SK-N-SH (cell line): Measurements from ENCODE around the gene PIERCE2. TPM values are rescaled to one million over a fixed set of nuclear protein-coding genes. Genes with fewer than 3 reads are reported as not detected.

ENCODE experiments used
- CTCF ChIA-PET: fragments of 300-600, 350-600 bp; formaldehyde crosslinking; extraction: SDS; loops from one replicate; lab custom pipeline; 2021; lab: Yijun Ruan, JAX
- POLR2A ChIA-PET: fragments of 350-600 bp; sonication (Branson Sonifier 250); formaldehyde crosslinking; extraction: SDS; loops from one replicate; lab custom pipeline; 2020; ENCODE audit warnings: antibody characterized with exemption, inconsistent platforms; lab: Yijun Ruan, JAX
- DNase-seq: peaks from one replicate; pipeline ENCODE4 v3.0.0; 2012
- H2AFZ ChIP-seq: fragments of 200-600 bp; sonication (generic); 2 replicates; pipeline ENCODE4 v1.8.1; 2016; ENCODE audit warnings: antibody characterized with exemption, mild to moderate bottlenecking, low read depth
- H3F3A ChIP-seq: fragments of 200-600 bp; sonication (generic); replicated peaks from 2 replicates; pipeline ENCODE3; 2016; ENCODE audit warnings: antibody characterized with exemption, mild to moderate bottlenecking; ENCODE audit not compliant: insufficient read depth
- H3K27ac ChIP-seq, 2 experiments: fragments of 200-500 bp in 1 of 2; fragments of 200-600 bp in 1 of 2; sonication (Bioruptor generic) in 1 of 2; sonication (generic), shearing (Covaris generic) in 1 of 2; 2 replicates each; pipeline versions ENCODE4 v1.5.1 to v1.6.1; 2014 to 2016; ENCODE audit warnings: low read depth in 2 of 2, inconsistent platforms in 1 of 2, low read length in 1 of 2, mild to moderate bottlenecking in 1 of 2, mixed read lengths in 1 of 2
- H3K27me3 ChIP-seq: fragments of 200-600 bp; sonication (generic), shearing (Covaris generic); 2 replicates; pipeline ENCODE4 v1.6.1; 2016; ENCODE audit warnings: mixed run types; ENCODE audit not compliant: insufficient read depth
- H3K36me3 ChIP-seq, 2 experiments: fragments of 200-500 bp in 1 of 2; fragments of 200-600 bp in 1 of 2; sonication (Bioruptor generic) in 1 of 2; sonication (generic) in 1 of 2; replicated peaks in 1 of 2; 2 replicates each; pipeline versions ENCODE3 to v1.5.1; 2014 to 2016; ENCODE audit warnings: low read length in 1 of 2, mild to moderate bottlenecking in 1 of 2; ENCODE audit not compliant: insufficient read depth in 2 of 2, control insufficient read depth in 1 of 2
- H3K4me1 ChIP-seq, 2 experiments: fragments of 200-500 bp in 1 of 2; fragments of 200-600 bp in 1 of 2; sonication (Bioruptor generic) in 1 of 2; sonication (generic), shearing (Covaris generic) in 1 of 2; 2 replicates each; pipeline versions ENCODE4 v1.5.1 to v1.6.1; 2014 to 2016; ENCODE audit warnings: low read depth in 1 of 2, low read length in 1 of 2, mixed run types in 1 of 2; ENCODE audit not compliant: insufficient read depth in 2 of 2, control insufficient read depth in 1 of 2
- H3K4me2 ChIP-seq: fragments of 200-600 bp; sonication (generic), shearing (Covaris generic); 2 replicates; pipeline ENCODE4 v1.6.1; 2017; ENCODE audit warnings: mixed run types
- H3K4me3 ChIP-seq, 2 experiments: fragments of 200-500 bp in 1 of 2; fragments of 200-600 bp in 1 of 2; sonication (Bioruptor generic) in 1 of 2; sonication (generic), shearing (Covaris generic) in 1 of 2; 2 replicates each; pipeline versions ENCODE4 v1.5.1 to v1.8.1; 2014 to 2016; ENCODE audit warnings: low read depth in 2 of 2, inconsistent platforms in 1 of 2, low read length in 1 of 2, mild to moderate bottlenecking in 1 of 2, mixed read lengths in 1 of 2, moderate library complexity in 1 of 2
- H3K79me2 ChIP-seq: fragments of 200-600 bp; sonication (generic); 2 replicates; pipeline ENCODE4 v1.8.1; 2017; ENCODE audit warnings: mild to moderate bottlenecking; ENCODE audit not compliant: insufficient read depth
- H3K9ac ChIP-seq: fragments of 200-600 bp; sonication (generic); 2 replicates; pipeline ENCODE4 v1.6.1; 2017; ENCODE audit warnings: mixed run types
- H3K9me2 ChIP-seq: fragments of 200-600 bp; sonication (generic); 2 replicates; pipeline ENCODE4 v1.6.1; 2017; ENCODE audit warnings: mixed run types
- H3K9me3 ChIP-seq: fragments of 200-600 bp; sonication (generic); 2 replicates; pipeline ENCODE4 v1.6.1; 2017; ENCODE audit warnings: mixed run types, mild to moderate bottlenecking, moderate library complexity
- H4K20me1 ChIP-seq: fragments of 200-600 bp; sonication (generic); 2 replicates; pipeline ENCODE4 v1.6.1; 2017; ENCODE audit warnings: mild to moderate bottlenecking, mixed run types; ENCODE audit not compliant: insufficient read depth
- EP300 ChIP-seq, 2 experiments: IDR thresholded peaks; 2 replicates each; pipeline versions ENCODE4 v1.4.0 to v1.6.1; 2012; ENCODE audit warnings: borderline replicate concordance in 1 of 2, low read depth in 1 of 2, low read length in 1 of 2
- FOXJ3 ChIP-seq: sonication (generic); formaldehyde crosslinking; IDR thresholded peaks from 2 replicates; pipeline ENCODE4 v1.5.1; 2020; ENCODE audit warnings: mild to moderate bottlenecking, missing genetic modification reagents
- FOXM1 ChIP-seq: IDR thresholded peaks from 2 replicates; pipeline ENCODE4 v1.4.0; 2012; ENCODE audit warnings: low read depth, mild to moderate bottlenecking
- GABPA ChIP-seq: IDR thresholded peaks from 2 replicates; pipeline ENCODE4 v1.4.0; 2012; ENCODE audit warnings: low read depth, mild to moderate bottlenecking
- GATA2 ChIP-seq: sonication (generic); formaldehyde crosslinking; IDR thresholded peaks from 2 replicates; pipeline ENCODE4 v1.5.0; 2020; ENCODE audit warnings: mild to moderate bottlenecking, missing genetic modification reagents
- IRF3 ChIP-seq: fragments of 150-350 bp; IDR thresholded peaks from 2 replicates; pipeline ENCODE4 v1.6.1; 2016; ENCODE audit warnings: mild to moderate bottlenecking, low read depth, low read length
- MEF2A ChIP-seq: IDR thresholded peaks from 2 replicates; pipeline ENCODE4 v1.4.0; 2012; ENCODE audit warnings: low read depth, borderline replicate concordance
- MXI1 ChIP-seq: IDR thresholded peaks from 2 replicates; pipeline ENCODE4 v1.6.1; 2012; ENCODE audit warnings: mild to moderate bottlenecking, low read depth, low read length, improper control_type of control experiment
- NFIC ChIP-seq: IDR thresholded peaks from 2 replicates; pipeline ENCODE4 v1.4.0; 2012; ENCODE audit warnings: borderline replicate concordance
- POLR2AphosphoS5 ChIP-seq: IDR thresholded peaks from 2 replicates; pipeline ENCODE4 v1.6.1; 2012; ENCODE audit warnings: low read depth, low read length
- RAD21 ChIP-seq: IDR thresholded peaks from 2 replicates; pipeline ENCODE4 v1.6.1; 2012; ENCODE audit warnings: mild to moderate bottlenecking, low read length
- REST ChIP-seq: IDR thresholded peaks from 2 replicates; pipeline ENCODE4 v1.6.1; 2012; ENCODE audit warnings: mild to moderate bottlenecking, low read depth, low read length, moderate library complexity
- TAF1 ChIP-seq: IDR thresholded peaks from 2 replicates; pipeline ENCODE4 v1.6.1; 2012; ENCODE audit warnings: low read depth, mild to moderate bottlenecking, low read length, moderate library complexity, borderline replicate concordance
- TEAD4 ChIP-seq: IDR thresholded peaks from 2 replicates; pipeline ENCODE4 v1.4.0; 2012; ENCODE audit warnings: mild to moderate bottlenecking, borderline replicate concordance; ENCODE audit not compliant: insufficient read depth
- USF1 ChIP-seq: IDR thresholded peaks from 2 replicates; pipeline ENCODE4 v1.4.0; 2012; ENCODE audit warnings: low read depth, borderline replicate concordance
- YY1 ChIP-seq: IDR thresholded peaks from 2 replicates; pipeline ENCODE4 v1.4.0; 2012; ENCODE audit warnings: low read depth, mild to moderate bottlenecking
- polyA plus RNA-seq, 3 experiments: library from polyadenylated mRNA; depleted of rRNA; stranded (reverse); fragments of >200 nt; gene quantifications; 2 replicates each; pipeline ENCODE4 v1.2.3, GENCODE V29; 2012
- TF ChIP-seq, protein P1 (sequence below): fragments of 200-600 bp; sonication (generic); IDR thresholded peaks from 2 replicates; pipeline ENCODE4 v1.6.1; 2017; ENCODE audit warnings: antibody characterized with exemption, mild to moderate bottlenecking, moderate library complexity
- TF ChIP-seq, protein P2 (sequence below): fragments of 150-350 bp; IDR thresholded peaks from 2 replicates; pipeline ENCODE4 v1.6.1; 2017; ENCODE audit warnings: antibody characterized with exemption, low read length, low read depth, borderline replicate concordance

PIERCE2 gene
- polyA plus RNA-seq, 1 of the 3 experiments (the other 2 are of a cell fraction), result 2.5 TPM

- peaks cover 2 to 18% of the 10 kb centered on the region in 2 experiments for H3K36me3 ChIP-seq
- peak; percentile 33 for DNase-seq
Observed at GRCh38 chr15:55387027-55387426, 21.3 kb upstream of the PIERCE2 start.

More at GRCh38 chr15:55387027-55387426, 21.3 kb upstream of the PIERCE2 start:
- Histone ChIP-seq H3K27me3 (no peaks in the 10 kb centered on the region), H3K4me3 (no peak overlapping the region), H4K20me1 (0 out of 2 replicates have a peak, but pooled peaks cover 4% of the 10 kb centered on the region), H3K79me2 (no peaks in the 10 kb centered on the region), H3K27ac (no peak overlapping the region), H3K4me1 (no peaks in the 10 kb centered on the region), H3K4me2 (no peak overlapping the region), H3K9me3 (no peaks in the 10 kb centered on the region), H3F3A (no peaks in the 10 kb centered on the region), H2AFZ (no peak overlapping the region), H3K9me2 (no peaks in the 10 kb centered on the region), H3K9ac (no peak overlapping the region)
- TF ChIP-seq MEF2A (no peak), FOXJ3 (CRISPR knock-in tag) (no peak), EP300 (IDR thresholded peaks at IDR 0.05; ENCODE audit: borderline replicate concordance in 1 of 2, low read depth in 1 of 2, low read length in 1 of 2) (no peak), USF1 (no peak), POLR2AphosphoS5 (no peak), YY1 (no peak), GABPA (no peak), RAD21 (no peak), IRF3 (no peak), MXI1 (no peak), FOXM1 (no peak), TEAD4 (no peak), GATA2 (no peak), REST (no peak), TAF1 (no peak), NFIC (no peak)
- TF ChIP-seq, protein P1, sequence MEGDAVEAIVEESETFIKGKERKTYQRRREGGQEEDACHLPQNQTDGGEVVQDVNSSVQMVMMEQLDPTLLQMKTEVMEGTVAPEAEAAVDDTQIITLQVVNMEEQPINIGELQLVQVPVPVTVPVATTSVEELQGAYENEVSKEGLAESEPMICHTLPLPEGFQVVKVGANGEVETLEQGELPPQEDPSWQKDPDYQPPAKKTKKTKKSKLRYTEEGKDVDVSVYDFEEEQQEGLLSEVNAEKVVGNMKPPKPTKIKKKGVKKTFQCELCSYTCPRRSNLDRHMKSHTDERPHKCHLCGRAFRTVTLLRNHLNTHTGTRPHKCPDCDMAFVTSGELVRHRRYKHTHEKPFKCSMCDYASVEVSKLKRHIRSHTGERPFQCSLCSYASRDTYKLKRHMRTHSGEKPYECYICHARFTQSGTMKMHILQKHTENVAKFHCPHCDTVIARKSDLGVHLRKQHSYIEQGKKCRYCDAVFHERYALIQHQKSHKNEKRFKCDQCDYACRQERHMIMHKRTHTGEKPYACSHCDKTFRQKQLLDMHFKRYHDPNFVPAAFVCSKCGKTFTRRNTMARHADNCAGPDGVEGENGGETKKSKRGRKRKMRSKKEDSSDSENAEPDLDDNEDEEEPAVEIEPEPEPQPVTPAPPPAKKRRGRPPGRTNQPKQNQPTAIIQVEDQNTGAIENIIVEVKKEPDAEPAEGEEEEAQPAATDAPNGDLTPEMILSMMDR, result no peak
- TF ChIP-seq, protein P2, sequence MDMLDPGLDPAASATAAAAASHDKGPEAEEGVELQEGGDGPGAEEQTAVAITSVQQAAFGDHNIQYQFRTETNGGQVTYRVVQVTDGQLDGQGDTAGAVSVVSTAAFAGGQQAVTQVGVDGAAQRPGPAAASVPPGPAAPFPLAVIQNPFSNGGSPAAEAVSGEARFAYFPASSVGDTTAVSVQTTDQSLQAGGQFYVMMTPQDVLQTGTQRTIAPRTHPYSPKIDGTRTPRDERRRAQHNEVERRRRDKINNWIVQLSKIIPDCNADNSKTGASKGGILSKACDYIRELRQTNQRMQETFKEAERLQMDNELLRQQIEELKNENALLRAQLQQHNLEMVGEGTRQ, result no peak
- ChIA-PET POLR2A (no interaction called here), CTCF (interaction anchor here (1.3 kb wide), 1 partner anchor 21 kb away, joined by 3 read pairs; the partner anchor contains the start of genes CCPG1 and PIERCE2)
